HUDEP-2 (cell line): ENCODE data around the gene TUBG1.
"Not testable (repeated sequence)": the region's sequence is repeated elsewhere in the genome, so short reads cannot be mapped to it uniquely, and the experiment has no call there.

Experiments
- DNase-seq, 76 experiments: peaks; one replicate each; lab custom pipeline; 2025; ENCODE audit not compliant: unreplicated experiment in 76 of 76; lab: John Stamatoyannopoulos, UW

TUBG1 gene

DNA sequence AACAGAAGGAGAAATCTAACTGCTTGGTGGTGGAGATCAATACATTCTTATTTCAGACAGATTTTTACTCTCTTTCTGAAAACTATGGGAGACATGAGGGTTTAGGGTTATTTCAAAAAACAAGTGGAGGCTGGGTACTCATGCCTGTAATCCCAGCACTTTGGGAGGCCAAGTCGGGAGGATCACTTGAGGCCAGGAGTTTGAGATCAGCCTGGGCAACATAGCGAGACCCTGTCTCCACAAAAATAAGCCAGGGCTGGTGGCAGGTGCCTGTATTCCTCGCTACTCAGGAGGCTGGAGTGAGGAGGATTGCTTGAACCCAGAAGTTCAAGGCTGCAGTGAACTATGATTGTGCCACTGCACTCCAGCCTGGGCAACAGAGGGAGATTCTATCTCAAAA is 12.5 kb downstream of the TUBG1 start:
- not testable (repeated sequence) for DNase-seq

DNA sequence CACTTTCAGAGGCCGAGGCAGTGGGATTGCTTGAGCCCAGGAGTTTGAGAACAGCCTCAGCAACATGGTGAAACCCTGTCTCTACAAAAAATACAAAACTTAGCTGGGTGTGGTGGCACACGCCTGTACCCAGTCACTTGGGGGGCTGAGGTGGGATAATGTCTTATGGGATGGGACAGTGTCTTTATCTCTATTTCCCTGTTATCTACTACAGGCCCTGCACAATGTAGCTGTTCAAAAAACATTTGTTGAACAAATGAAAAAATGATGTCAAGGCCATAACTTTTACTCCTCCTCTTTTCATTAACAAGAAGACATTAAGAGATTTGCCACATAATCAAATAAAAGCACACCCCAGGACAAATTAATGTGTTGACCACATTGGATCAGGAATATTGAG is 13.8 kb downstream of the TUBG1 start:
- peak in 41 of 76 experiments; percentile 7 to 81 (median 43) for DNase-seq

DNA sequence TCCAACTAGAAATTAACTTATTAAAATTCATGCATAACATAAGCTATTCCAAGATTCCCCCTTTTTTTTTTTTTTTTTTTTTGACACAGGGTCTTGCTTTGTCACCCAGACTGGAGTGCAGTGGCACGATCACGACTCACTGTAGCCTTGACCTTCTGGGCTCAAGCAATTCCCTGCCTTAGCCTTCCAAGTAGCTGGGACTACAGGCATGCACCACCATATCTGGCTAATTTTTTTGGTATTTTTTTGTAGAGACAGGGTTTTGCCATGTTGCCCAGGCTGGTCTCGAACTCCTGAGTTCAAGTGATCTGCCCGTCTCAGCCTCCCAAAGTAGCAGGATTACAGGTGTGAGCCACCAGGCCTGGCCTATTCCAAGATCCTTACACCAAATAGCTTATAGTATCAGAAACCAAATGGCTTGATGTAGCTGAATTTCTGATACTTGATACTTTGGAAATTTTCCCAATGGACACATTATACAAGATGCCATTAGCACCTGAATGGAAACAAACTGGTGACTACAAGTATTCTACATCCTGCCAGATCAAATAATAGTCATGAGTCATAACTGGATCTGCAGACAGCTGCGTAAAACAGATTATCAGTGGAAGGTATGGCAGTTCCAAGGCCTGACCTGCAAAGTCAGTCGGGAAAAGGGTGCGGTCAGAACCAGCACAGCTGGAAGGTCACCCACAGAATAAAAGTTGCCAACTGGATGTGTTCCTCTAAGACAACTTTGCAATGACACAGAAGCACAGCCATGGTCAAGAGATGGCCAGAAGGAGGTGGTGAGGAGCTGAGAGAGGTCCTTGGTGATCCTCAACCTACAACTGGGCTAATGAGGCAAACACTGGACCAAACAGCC is 14.5 kb downstream of the TUBG1 start:
- peak in 75 of 76 experiments; percentile 40 to 97 (median 86) for DNase-seq

DNA sequence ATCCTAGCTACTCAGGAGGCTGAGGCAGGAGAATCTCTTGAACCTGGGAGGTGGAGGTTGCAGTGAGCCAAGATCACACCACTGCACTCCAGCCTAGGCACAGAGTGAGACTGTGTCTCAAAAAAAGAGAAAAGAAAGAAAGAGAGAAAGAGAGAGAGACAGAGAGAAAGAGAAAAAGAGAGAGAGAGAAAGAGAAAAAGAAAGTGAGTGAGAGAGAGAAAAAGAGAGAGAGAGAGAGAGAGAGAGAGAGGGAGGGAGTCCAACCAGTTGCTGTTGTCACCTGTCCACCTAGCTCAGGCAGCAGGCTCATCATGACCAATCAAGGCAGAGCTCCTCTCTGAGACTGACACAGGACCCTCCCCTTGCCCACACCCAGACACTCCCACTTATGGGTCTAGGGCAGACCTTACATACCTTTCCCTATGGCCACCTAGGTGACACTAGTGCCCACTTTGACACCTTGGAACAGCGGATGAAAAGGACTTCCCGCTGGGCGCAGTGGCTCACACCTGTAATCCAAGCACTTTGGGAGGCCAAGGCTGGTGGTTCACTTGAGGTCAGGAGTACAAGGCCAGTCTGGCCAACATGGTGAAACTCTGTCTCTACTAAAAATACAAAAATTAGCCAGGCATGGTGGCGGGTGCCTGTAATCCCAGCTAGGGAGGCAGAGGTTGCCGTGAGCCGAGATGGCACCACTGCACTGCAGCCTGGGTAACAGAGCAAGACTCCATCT is 17.7 kb downstream of the TUBG1 start:
- peak in 5 of 76 experiments; percentile 9 to 27 (median 19) for DNase-seq

DNA sequence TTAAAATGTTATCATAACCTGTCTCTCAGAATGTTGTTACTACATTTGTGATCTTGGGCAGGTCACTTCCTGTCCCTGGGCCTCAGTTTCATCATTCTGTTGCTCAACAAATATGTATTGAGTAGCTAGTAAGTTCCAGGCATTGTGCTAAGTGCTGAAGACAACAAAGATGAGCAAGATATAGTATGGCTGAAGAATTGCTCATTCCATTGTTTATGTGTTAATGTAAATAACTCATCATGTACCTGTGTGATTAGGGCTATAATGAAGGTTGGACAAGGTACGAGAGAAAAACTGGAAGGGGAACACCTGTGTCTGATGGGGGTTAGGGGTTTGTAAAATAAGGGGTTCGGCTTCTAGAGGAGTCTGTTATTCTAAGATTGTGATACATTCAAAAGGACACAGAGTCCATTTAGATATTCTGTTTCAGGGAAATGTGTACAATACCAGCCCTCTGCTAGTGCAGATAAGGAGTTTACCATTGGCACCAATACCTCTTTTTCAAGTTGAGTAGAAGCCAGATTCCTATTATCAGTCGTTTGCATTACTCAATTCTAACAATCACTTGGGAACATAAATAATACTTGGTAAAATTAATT is 20.0 kb downstream of the TUBG1 start:
- DNase-seq, result peak in 43 of 76 experiments; percentile 14 to 97 (median 82)

DNA sequence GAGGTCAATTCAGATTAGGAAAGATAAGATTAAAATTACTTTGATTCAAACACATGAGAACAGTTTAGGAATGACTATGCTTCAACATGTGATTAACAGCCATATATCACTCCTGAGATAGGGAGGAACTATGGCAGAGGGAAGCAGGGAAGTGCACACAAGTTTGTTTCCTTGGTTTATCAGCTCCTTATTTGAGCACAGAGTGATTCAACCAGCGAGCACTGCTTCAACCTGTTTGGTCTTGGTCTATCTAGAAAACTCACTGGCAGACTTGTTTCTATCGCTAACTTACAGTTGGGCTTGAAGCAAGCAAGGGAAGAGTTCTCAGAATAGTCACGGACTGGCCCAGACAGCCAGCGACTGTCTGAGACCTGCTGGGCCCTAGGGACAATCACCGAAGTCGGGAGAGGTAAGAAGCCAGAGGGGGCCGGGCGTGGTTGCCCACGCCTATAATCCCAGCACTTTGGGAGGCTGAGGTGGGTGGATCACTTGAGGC is 23.5 kb downstream of the TUBG1 start:
- peak in 73 of 76 experiments; percentile 26 to 90 (median 69) for DNase-seq

DNA sequence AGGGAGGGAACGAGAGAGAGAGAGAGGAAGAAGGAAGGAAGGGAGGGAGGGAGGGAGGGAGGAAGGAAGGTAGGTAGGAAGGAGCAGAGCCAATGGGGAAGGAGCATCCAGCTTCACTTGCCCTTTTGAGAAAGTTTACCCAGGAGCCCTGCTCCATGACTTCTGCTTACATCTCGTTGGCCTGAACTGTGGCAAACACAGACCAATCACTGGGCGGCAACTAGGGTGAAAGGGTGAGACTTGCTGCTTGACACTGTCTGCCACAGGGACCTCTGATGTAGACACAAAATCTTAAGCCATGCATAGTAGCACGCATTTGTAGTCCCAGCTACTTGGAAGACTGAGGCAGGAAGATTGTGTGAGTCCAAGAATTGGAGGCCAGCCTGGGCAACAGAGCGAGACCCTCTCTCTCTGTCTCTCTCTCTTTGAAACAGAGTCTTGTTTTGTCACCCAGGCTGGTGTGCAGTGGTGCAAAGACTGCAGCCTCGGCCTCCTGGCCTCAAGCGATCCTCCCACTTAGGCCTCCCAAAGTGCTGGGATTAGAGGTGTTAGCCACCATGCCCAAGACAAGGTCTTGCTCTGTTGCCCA is 30.1 kb downstream of the TUBG1 start:
- peak in 24 of 76 experiments; percentile 12 to 67 (median 32) for DNase-seq

DNA sequence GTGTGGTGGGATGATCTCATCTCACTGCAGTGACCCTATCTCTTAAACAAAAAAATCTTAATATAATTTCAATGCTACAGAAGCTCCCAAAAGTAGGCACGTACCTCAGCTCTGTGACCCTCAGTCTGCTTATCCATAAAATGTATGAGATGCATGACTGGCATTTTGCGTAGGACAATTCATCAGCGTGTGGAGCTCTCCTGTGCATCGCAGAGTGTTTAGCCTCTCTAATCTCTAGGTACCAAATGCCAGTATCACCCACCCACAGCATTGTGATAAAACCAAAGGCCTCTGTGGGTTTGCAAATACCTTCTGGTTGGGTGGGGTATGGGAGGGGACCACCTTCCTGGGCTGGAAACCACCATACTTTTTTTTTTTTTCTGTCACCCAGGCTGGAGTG is 30.6 kb downstream of the TUBG1 start:
- DNase-seq, result peak in 73 of 76 experiments; percentile 58 to 97 (median 88)

DNA sequence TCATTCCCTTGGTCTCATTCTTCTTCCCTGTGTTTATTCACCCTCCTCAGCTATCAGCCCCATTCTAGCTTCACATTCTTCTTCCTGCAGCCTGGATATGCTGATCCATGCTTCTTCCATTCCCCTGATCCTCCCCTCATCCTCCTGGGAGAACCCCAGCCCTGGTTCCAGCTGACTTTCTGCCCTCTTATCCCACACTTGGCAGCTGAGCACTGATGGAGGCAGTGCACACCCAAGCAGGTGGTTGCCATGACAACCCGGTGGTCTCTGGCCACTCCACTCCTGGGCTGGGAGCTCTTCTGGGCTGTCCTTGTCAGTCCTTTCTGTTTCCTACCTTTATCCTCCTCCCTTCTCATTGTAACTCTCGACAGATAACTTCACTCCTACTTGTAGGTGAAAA is 32.9 kb downstream of the TUBG1 start:
- no peak for DNase-seq

DNA sequence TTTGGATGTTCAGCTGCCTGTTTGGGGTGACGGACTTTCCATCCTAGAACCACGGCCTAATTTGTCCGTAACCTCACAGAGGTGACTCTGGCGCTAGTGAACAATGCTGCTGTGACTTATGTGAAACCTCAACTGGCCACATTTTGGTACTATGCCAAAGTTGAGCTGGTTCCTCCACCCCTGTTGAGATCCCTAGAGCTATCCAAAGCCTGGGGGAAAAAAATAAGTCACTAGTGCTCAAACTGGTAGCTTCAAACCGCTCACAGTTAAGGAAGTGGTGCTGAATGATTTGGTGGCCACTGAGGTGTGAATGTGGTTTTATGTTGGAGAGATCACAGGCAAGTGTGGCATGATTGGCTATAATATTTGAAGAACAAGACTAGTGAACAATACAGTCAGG is 38.3 kb downstream of the TUBG1 start:
- DNase-seq, result no peak

DNA sequence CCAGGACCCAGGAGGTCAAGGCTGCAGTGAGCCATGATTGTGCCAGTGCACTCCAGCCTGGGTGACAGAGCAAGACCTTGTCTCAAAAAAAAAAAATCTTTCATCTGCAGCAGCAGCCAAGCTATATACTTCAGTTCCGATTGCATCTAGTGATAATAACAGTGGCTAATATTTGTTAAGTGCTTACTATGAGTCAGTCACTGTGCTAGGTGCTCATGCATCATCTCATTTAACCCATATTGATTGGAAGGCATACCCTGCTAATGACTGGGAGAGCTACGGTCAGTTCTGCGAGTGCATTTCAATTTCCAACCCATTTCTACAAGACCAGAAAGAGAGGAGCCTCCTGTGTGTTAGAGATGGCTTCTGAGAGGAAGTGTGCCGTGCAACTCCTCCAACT is 41.9 kb downstream of the TUBG1 start:
- DNase-seq, result no peak

DNA sequence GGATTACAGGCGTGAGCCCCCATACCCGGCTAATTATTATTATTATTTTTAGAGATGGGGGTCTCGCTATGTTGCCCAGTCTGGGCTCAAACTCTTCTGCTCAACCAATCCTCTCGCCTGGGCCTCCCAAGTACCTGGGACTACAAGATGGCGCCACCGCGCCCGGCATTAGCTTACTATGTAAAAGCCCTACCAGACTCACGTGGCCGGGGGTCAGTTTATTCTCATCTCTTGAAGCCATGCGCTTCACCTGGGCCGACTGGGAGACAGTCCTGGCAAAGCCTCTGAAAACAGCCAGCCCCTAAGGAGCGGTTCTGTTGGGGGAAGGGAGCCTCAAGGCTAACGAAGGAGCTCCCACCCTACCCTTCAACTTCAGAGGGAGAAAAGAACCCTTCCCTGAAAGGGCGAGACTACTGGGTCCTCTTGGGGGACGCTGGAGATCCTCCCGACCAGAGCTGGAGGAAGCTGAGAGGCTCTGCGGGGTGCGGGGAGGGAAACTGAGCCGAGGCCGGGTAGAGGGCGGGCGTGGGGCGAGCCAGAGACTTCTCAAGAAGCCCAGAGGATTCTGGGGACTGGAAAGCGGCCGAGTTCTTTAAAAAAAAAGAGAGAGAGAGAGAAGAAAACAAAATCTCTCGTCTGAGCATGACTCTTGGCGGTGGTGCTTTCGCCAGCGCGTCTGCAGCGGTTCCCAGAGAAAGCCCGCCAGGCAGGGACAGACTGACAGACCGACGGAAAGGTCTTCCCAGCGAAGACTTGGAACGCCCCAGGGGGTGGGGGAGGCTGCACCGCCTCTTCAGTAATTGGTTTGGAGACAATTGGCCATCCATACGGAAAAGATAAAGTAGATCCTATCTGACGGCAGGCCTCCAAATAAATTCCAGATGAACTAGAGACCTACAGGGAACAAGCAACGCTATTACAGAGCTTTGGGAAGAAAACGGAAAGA is 44.0 kb downstream of the TUBG1 start:
- no peak for DNase-seq

DNA sequence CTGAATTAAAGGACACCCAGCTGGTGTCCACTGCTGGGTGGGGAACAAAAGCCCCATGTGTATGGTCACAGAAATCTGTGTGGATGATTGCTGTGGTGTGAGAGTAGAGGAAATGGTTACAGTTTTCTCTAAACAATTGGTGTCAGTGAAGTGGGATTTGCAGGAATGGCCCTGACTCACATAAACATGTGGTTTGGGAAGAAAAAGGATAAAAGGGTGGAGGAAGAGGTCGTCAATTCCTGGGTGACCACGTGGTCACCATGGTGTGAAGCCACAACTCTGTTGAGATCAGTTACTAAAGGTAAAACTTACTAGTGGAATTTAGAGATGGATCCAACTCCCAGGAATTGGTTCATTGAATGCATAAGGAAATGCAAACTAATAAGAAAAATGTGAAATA is 46.0 kb downstream of the TUBG1 start:
- DNase-seq, result no peak

DNA sequence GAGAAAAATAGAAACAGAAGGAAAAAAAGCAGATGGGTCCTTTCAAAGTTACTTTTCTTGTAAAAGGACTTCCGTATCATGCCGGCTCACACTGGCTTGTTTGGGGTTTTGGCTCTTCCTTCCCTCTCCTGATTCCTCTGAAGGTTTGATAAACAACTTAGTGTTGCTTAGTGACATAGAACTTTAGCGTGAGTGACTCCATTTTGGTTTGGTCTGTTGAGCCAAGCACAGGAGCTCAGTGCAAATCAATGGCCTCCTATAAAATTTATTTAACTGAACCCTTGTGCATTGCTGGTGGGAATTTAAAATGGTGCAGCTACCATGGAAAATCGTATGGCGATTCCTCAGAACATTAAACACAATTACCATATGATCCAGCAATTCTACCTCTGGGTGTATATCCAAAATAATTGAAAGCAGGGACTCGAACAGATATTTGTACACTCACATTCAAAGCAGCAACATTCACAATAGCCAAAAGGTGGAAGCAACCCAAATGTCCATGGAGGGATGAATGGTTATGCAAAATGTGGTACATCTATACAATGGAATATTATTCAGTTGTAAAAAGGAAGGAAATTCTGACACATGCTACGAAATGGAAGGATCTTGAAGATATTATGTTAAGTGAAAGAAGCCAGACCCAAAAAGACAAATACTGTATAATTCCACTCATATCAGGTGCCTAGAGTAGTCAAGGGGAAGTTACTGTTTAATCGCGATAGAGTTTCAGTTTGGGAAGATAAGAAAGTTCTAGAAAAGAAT is 48.5 kb downstream of the TUBG1 start:
- DNase-seq, result no peak

DNA sequence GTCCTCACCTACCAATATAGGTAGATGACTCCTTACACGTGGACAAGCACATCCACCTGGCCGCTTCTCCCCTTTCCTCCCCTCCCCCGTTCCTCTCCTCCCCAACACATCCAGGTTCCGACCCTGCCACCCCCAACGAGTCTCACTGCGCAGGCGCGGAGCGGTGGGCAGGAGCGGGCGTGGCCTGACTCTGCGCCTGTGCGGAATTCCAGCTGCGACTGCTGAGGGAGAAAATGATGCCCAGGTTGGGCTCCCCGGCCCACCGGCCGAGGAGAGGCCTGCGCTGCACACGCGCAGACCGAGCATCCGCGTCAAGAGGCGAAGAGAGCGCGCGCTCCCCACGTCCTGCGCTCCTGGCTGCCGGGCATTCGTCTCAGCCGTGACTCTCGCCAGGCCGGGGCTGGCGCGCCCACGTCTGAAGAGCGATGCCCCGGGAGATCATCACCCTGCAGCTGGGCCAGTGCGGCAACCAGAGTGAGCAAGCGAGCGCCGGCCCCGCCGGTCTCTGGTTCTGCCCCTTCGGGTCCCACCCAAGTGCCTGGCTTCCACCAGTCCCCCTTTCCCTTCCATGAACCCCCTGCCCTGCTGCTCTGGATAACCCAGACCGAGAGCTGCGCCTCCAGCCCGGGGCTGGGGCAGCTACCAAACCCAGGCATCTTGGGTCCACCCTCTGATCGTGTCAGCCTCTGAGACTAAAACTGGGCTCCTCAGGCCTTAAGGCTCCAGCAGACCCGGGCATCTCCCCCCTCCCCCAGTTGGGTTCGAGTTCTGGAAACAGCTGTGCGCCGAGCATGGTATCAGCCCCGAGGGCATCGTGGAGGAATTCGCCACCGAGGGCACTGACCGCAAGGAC is 49.8 kb downstream of the TUBG1 start, which contains the start of gene TUBG2:
Gene TUBG2 (plus strand): TSS at position 206 of the 853 bp plus-strand sequence. CDS start 220 bp downstream, at position 426.
- peak in 73 of 76 experiments; percentile 31 to 88 (median 74) for DNase-seq

DNA sequence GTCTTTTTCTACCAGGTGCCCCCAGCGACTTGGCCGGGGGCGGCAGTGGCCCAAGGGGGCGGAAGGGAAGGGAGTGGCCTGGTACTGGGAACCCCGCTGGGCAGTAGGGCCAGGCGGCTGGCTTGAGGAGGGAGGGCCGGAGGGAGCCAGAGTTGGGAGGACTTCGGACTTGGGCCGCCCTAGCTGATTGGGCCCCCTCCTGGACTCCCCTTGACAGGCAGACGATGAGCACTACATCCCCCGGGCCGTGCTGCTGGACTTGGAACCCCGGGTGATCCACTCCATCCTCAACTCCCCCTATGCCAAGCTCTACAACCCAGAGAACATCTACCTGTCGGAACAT is 50.4 kb downstream of the TUBG1 start:
- DNase-seq, result not testable (repeated sequence)

DNA sequence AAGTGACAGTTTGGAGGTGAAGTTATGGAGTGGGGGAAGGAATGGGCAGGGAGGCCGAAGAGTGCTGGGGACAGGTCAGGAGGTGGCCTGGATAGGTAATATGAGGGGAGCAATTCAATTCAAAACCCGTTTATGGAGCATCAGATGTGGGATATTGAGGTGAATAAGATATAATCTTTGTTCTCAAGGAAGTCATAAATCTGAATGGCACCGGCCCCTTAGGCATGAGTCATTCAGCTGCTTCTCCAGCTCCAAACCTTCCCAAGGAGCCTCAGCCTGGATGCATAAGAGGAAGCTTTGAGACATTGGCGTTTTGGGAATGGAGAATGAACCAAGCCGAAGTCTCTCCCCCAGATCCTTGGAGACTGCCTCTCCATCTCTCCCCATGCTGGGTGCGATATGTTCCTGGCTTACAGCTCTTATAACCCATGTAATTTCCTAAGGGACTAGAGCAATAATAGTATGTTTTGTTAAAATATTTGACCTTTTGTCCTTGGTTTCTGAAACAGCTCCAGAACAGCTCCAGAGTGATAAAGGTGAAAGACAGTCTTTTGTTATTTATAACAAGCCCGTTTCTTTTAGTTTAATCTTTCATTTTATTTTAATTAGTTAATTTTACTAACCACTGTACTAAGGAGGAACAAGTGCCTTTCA is 51.3 kb downstream of the TUBG1 start:
- no peak for DNase-seq
